Calu3 (cell line): ENCODE results near the gene WWOX. TPM values are rescaled to one million over a fixed set of nuclear protein-coding genes. Genes with fewer than 3 reads are reported as not detected.

Experiments used
- BruUV-seq: library from RNA; stranded (reverse); fragments of 400-500 nt; replicated peaks from 2 replicates; lab custom pipeline; 2021; lab: Mats Ljungman, UMichigan
- CTCF ChIA-PET: fragments of 300-600 bp; sonication (Branson Sonifier 250); formaldehyde crosslinking; loops from one replicate; lab custom pipeline; 2022; ENCODE audit warnings: antibody characterized with exemption; lab: Charles Lee
- DNase-seq: peaks from one replicate; pipeline ENCODE4 v3.0.0; 2022
- H3K27ac Mint-ChIP-seq: one replicate; pipeline ENCODE4 v1.8.0; 2022; ENCODE audit warnings: mixed read lengths; ENCODE audit not compliant: unreplicated experiment
- H3K27me3 Mint-ChIP-seq: one replicate; pipeline ENCODE4 v1.8.0; 2022; ENCODE audit warnings: mixed read lengths; ENCODE audit not compliant: unreplicated experiment
- H3K36me3 Mint-ChIP-seq: one replicate; pipeline ENCODE4 v1.8.0; 2022; ENCODE audit warnings: mild to moderate bottlenecking, moderate library complexity, mixed read lengths; ENCODE audit not compliant: insufficient read depth, unreplicated experiment
- H3K4me1 Mint-ChIP-seq: one replicate; pipeline ENCODE4 v1.8.0; 2022; ENCODE audit warnings: mild to moderate bottlenecking, low read depth, mixed read lengths; ENCODE audit not compliant: unreplicated experiment
- H3K4me3 Mint-ChIP-seq: one replicate; pipeline ENCODE4 v1.8.0; 2022; ENCODE audit warnings: mild to moderate bottlenecking, low read depth, moderate library complexity, mixed read lengths; ENCODE audit not compliant: unreplicated experiment
- H3K9me3 Mint-ChIP-seq: one replicate; pipeline ENCODE4 v1.8.0; 2022; ENCODE audit warnings: low read depth, mixed read lengths; ENCODE audit not compliant: unreplicated experiment
- CTCF ChIP-seq: fragments of 200-600 bp; IDR thresholded peaks from one replicate; pipeline ENCODE4 v1.8.0; 2022; ENCODE audit warnings: antibody characterized with exemption; ENCODE audit not compliant: unreplicated experiment
- intact Hi-C: fragments of 100-400 bp; cut with micrococcal nuclease; formaldehyde crosslinking; loops from one replicate; pipeline ENCODE4 v1.10.0; 2022; ENCODE audit not compliant: unreplicated experiment
- total RNA-seq: library from RNA; stranded (reverse); gene quantifications from 2 replicates; pipeline ENCODE4 v1.2.3, GENCODE V29; 2022

Gene WWOX
- total RNA-seq, 1 experiment from 2014 or later = 33.5 TPM

- Mint-ChIP-seq H3K36me3 (no peaks in the 10 kb centered on the region), H3K27ac (no peak overlapping the region), H3K9me3 (no peaks in the 10 kb centered on the region), H3K4me3 (no peak overlapping the region), H3K27me3 (no peaks in the 10 kb centered on the region), H3K4me1 (peaks cover 18% of the 10 kb centered on the region)
- intact Hi-C loops = loop anchor here (2.0 kb wide), 1 partner anchor 14 kb away; no protein-coding TSS in a partner anchor
- no peak for DNase-seq
- CTCF ChIA-PET = no interaction called here
- no peak for TF ChIP-seq CTCF
- BruUV-seq = no TSS peak
Measured at GRCh38 chr16:79168321-79168720, 1068.9 kb downstream of the WWOX start.

GRCh38 chr16:79169239-79169638 lies 1069.8 kb downstream of the WWOX start:
- DNase-seq = no peak
- CTCF ChIA-PET = interaction anchor here (0.6 kb wide), 2 partner anchors 62 to 1323 kb away, joined by 3 read pairs; no protein-coding TSS in a partner anchor
- H3K27me3 Mint-ChIP-seq = no peaks in the 10 kb centered on the region
- peaks cover 18% of the 10 kb centered on the region for H3K4me1 Mint-ChIP-seq
- no peak overlapping the region for H3K27ac Mint-ChIP-seq
- no peak for TF ChIP-seq CTCF
- no TSS peak for BruUV-seq
- H3K9me3 Mint-ChIP-seq = no peaks in the 10 kb centered on the region
- H3K4me3 Mint-ChIP-seq = no peak overlapping the region
- intact Hi-C loops = loop anchor here (2.0 kb wide), 1 partner anchor 14 kb away; no protein-coding TSS in a partner anchor
- no peaks in the 10 kb centered on the region for H3K36me3 Mint-ChIP-seq

DNA sequence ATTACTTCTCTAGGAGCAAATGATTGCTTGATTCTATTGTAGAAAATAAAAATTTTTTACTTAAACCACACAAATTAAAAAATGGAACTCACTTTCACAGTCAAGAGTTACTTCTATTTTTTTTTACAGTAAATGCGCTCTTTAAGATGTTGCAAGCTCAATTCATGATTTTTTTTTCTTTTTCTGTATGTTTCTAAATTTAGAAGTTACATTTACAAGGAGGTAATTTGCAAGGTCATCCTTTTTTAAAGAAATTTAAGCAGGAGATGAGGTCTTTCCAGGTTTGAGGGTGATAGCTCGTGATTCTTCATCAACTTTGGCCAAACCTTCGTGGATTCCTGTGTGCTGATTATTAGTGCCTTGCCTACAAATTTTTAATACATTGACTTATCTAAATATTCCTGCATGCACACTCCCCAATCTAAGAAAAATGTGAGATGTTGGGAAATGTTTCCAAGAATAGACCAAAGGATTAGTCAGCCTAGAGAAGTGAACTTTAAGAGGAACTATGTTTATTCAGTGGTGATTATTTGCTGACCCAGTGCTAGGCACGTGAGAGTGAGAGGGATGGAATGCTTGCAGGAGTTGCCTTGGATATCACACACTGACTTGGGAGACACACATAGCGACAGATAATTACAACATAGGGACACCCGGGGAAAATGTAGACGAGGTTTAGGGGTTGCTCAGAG lies 1071.2 kb downstream of the WWOX start:
- BruUV-seq = no TSS peak
- peaks cover 25% of the 10 kb centered on the region for H3K4me1 Mint-ChIP-seq
- H3K27ac Mint-ChIP-seq = no peak overlapping the region
- CTCF ChIA-PET = no interaction called here
- no peaks in the 10 kb centered on the region for H3K27me3 Mint-ChIP-seq
- H3K4me3 Mint-ChIP-seq = no peak overlapping the region
- H3K9me3 Mint-ChIP-seq = no peaks in the 10 kb centered on the region
- peak; percentile 40 for DNase-seq
- H3K36me3 Mint-ChIP-seq = no peaks in the 10 kb centered on the region
- no peak for TF ChIP-seq CTCF
- intact Hi-C loops = loop anchor here (5.0 kb wide), 1 partner anchor 183 kb away; no protein-coding TSS in a partner anchor

GRCh38 chr16:79171504-79171903 lies 1072.0 kb downstream of the WWOX start:
- H3K9me3 Mint-ChIP-seq = no peaks in the 10 kb centered on the region
- H3K4me1 Mint-ChIP-seq = peaks cover 29% of the 10 kb centered on the region
- no peak overlapping the region for H3K4me3 Mint-ChIP-seq
- intact Hi-C loops = loop anchor here (5.0 kb wide), 1 partner anchor 184 kb away; no protein-coding TSS in a partner anchor
- no peak overlapping the region for H3K27ac Mint-ChIP-seq
- CTCF ChIA-PET = no interaction called here
- BruUV-seq = no TSS peak
- DNase-seq = no peak
- no peak for TF ChIP-seq CTCF
- no peaks in the 10 kb centered on the region for H3K36me3 Mint-ChIP-seq
- no peaks in the 10 kb centered on the region for H3K27me3 Mint-ChIP-seq
